ENCODE results near the gene RPS19.
"Not testable (repeated sequence)": the region's sequence is repeated elsewhere in the genome, so short reads cannot be mapped to it uniquely, and the experiment has no call there.

The RPS19 gene

GRCh38 chr19:41901707-41902360 is 41.8 kb downstream of the RPS19 start:
- no peak for DNase-seq (ENCODE audit: low read depth)

DNA sequence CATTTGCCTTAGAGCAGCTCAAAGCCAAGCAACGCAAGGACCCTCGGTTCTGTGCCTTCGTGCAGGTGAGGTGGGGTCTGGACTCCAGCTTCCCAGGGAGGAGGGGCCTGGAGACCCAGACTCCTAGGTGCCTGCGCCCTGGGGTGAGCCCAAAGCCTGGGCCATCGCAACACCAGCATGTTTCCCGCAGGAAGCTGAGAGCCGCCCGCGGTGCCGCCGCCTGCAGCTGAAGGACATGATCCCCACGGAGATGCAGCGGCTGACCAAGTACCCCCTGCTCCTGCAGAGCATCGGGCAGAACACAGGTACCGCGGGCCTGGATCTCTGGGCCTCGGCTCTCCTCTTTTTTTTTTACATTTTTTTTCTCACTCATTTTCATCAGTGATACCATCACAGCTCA is 42.5 kb downstream of the RPS19 start:
- no peak for DNase-seq (ENCODE audit: low read depth)

DNA sequence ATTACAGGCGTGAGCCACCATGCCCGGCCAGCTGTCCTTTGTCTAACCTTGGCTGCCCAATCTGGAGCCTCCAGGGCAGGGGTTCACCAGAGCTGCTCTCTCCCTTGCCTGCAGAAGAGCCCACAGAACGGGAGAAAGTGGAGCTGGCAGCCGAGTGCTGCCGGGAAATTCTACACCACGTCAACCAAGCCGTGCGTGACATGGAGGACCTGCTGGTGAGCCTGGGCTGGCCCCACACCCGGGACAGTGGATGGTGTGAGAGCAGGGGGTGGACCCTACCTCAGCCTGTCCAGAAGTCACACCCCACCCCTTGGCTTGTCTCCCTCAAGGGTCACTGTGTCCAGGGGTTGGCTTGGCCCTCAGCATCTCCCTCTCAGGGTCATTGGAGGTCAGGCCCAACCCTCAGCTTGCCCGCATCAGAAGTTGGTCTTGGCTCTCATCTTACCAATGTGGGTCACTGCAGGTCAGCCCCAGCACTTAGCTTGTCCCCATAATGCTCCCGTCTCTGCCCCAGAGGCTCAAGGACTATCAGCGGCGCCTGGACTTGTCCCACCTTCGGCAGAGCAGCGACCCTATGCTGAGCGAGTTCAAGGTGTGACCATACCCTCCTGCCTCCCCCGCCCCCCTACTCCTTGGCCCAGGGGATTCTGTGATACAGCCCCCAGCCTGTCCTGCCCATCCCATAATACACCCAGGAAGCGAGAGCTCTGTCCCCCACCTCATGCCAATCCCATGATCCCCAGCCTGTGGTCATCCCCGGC is 43.3 kb downstream of the RPS19 start:
- no peak for DNase-seq (ENCODE audit: low read depth)

- no peak for DNase-seq (ENCODE audit: low read depth)
Observed at GRCh38 chr19:41904118-41904870, 44.2 kb downstream of the RPS19 start.

- DNase-seq (ENCODE audit: low read depth) = no peak
Observed at GRCh38 chr19:41905273-41906002, 45.4 kb downstream of the RPS19 start.

- no peak for DNase-seq (ENCODE audit: low read depth)
Observed at GRCh38 chr19:41906271-41906670, 46.2 kb downstream of the RPS19 start.

GRCh38 chr19:41906916-41907680 is 47.0 kb downstream of the RPS19 start:
- DNase-seq (ENCODE audit: low read depth) = no peak

DNA sequence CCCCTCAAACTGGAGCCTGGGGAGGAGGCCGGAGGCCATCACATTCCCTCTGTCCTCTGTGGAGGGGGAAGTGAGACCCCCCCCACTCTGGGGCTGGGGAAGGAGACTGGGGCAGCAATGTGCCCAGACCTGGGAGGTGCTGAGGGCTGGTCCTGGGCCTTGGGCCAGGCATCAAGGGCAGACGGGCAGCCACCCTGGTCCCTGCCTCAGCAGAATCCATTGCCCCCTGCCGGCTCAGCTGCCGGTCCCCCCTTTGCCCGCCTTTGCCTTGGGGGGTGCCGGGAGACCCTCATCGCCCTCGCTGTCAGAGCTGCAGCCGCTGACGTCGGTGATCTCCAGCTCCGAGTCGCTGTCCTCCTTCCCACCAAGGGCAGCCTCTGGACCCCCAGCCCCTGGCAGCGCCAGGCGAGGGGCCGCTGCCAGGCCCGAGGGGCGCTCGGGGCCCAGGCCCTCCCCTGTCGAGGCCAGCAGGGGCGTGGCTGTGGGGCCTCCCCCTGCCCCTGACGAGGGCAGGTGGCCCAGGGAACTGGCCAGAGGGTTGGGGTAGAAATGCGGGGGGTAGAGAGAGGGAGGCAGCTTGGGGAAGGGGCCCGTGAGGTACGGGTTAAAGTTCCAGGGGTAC is 48.0 kb downstream of the RPS19 start:
- no peak for DNase-seq (ENCODE audit: low read depth)

- no peak for DNase-seq (ENCODE audit: low read depth)
Observed at GRCh38 chr19:41908724-41909464, 48.8 kb downstream of the RPS19 start.

DNA sequence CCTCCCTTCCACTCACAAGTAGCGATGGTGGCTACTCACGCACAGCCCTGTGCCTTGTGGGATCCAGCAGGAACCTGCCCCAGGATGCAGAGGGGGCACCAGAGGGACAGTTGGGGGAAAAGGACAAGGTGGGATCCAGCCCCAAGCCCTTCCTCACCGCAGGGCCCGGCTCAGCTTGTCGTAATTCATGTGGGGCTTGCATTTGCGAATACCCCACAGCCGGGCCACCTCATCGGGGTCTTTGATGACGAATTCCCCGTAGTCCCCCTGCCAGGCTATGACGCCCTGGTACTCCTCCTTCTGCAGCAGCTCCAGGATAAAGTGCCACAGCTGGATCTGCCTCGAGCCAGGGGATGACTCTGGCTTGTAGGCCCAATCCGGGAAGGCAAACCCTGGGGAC is 49.7 kb downstream of the RPS19 start:
- no peak for DNase-seq (ENCODE audit: low read depth)

- DNase-seq (ENCODE audit: low read depth) = no peak
Observed at GRCh38 chr19:41910240-41910991, 50.4 kb downstream of the RPS19 start.

- no peak for DNase-seq (ENCODE audit: low read depth)
Observed at GRCh38 chr19:41910992-41911888, 51.2 kb downstream of the RPS19 start.

GRCh38 chr19:41911889-41912731 is 52.1 kb downstream of the RPS19 start:
- no peak for DNase-seq (ENCODE audit: low read depth)

GRCh38 chr19:41912899-41913537 is 53.0 kb downstream of the RPS19 start:
- DNase-seq (ENCODE audit: low read depth) = no peak

GRCh38 chr19:41913538-41914423 is 53.7 kb downstream of the RPS19 start:
- no peak for DNase-seq (ENCODE audit: low read depth)

- not testable (repeated sequence) for DNase-seq (ENCODE audit: low read depth)
Observed at GRCh38 chr19:41914424-41914834, 54.4 kb downstream of the RPS19 start.
